HG03558 (cell line): ENCODE measurements around the gene LRR1.
A peak's percentile ranks its signal among the peaks of the same experiment; 100 is the strongest.
"Not testable (repeated sequence)": the region's sequence is repeated elsewhere in the genome, so short reads cannot be mapped to it uniquely, and the experiment has no call there.

Experiments
- ATAC-seq: cut with Tn5 transposase; IDR thresholded peaks from one replicate; pipeline ENCODE4 v1.9.1; 2021; ENCODE audit warnings: moderate number of reproducible peaks; ENCODE audit not compliant: unreplicated experiment; ENCODE audit errors: extremely low read depth

The LRR1 gene

GRCh38 chr14:49622022-49622607 is 23.4 kb downstream of the LRR1 start:
- ATAC-seq: no peak

GRCh38 chr14:49623387-49623786 is 24.6 kb downstream of the LRR1 start:
- no peak for ATAC-seq

GRCh38 chr14:49623941-49624839 is 25.4 kb downstream of the LRR1 start:
- ATAC-seq: no peak

GRCh38 chr14:49633640-49634546 is 35.2 kb downstream of the LRR1 start:
- peak; percentile 70 for ATAC-seq

- ATAC-seq: peak; percentile 13
Measured at GRCh38 chr14:49634547-49635334, 36.0 kb downstream of the LRR1 start, which contains the start of gene DNAAF2. Gene DNAAF2 (minus strand): TSS chr14:49635244. CDS start chr14:49635149, 95 bp downstream.

GRCh38 chr14:49636866-49637265 is 38.1 kb downstream of the LRR1 start:
- no peak for ATAC-seq

GRCh38 chr14:49637534-49638078 is 38.9 kb downstream of the LRR1 start:
- no peak for ATAC-seq

GRCh38 chr14:49640540-49641417 is 42.0 kb downstream of the LRR1 start:
- no peak for ATAC-seq

- no peak for ATAC-seq
Measured at GRCh38 chr14:49641697-49642129, 43.0 kb downstream of the LRR1 start.

GRCh38 chr14:49642163-49642562 is 43.4 kb downstream of the LRR1 start:
- no peak for ATAC-seq

GRCh38 chr14:49653508-49653907 is 54.8 kb downstream of the LRR1 start:
- ATAC-seq: no peak

- ATAC-seq: no peak
Measured at GRCh38 chr14:49654511-49654910, 55.8 kb downstream of the LRR1 start.

GRCh38 chr14:49657500-49657899 is 58.8 kb downstream of the LRR1 start:
- ATAC-seq: not testable (repeated sequence)

- no peak for ATAC-seq
Measured at GRCh38 chr14:49659526-49660455, 61.1 kb downstream of the LRR1 start.
